CD4-positive, alpha-beta T cell (primary cell): ENCODE measurements around the gene APOM. TPM values are rescaled to one million over a fixed set of nuclear protein-coding genes. Genes with fewer than 3 reads are reported as not detected.

Experiments used
- ATAC-seq: fragments of 200-7000 bp; cut with Tn5 transposase; one replicate; pipeline ENCODE4 v1.10.0; 2022; ENCODE audit warnings: mild to moderate bottlenecking; ENCODE audit not compliant: poor library complexity
- CTCF ChIA-PET: fragments of 350-600 bp; sonication (Branson Sonifier 250); formaldehyde crosslinking; loops from one replicate; lab custom pipeline; 2021; ENCODE audit warnings: antibody characterized with exemption, inconsistent platforms; lab: Charles Lee
- POLR2A ChIA-PET: fragments of 350-600 bp; sonication (Branson Sonifier 250); formaldehyde crosslinking; loops from one replicate; lab custom pipeline; 2021; ENCODE audit warnings: antibody characterized with exemption, inconsistent platforms; lab: Charles Lee
- DNase-seq, 14 experiments: peaks; one replicate each; pipeline ENCODE4 v3.0.0-alpha.2; 2013 to 2020; ENCODE audit warnings: mixed read lengths in 2 of 14
- H3K27ac ChIP-seq, 2 donors: one replicate each; pipeline versions ENCODE4 v1.5.1 to v1.7.0; 2013; ENCODE audit warnings: low read length in 2 of 2, low read depth in 1 of 2, mild to moderate bottlenecking in 1 of 2
- H3K27me3 ChIP-seq, 2 experiments: 1 replicate in 1 of 2; 2 replicates in 1 of 2; pipeline versions ENCODE4 v1.6.1 to v1.7.0; 2013; ENCODE audit warnings: low read length in 2 of 2, control low read depth in 1 of 2, mild to moderate bottlenecking in 1 of 2, moderate library complexity in 1 of 2; ENCODE audit not compliant: insufficient read depth in 2 of 2, control insufficient read depth in 1 of 2
- H3K36me3 ChIP-seq: one replicate; pipeline ENCODE4 v1.6.1; 2013; ENCODE audit warnings: low read length, control low read depth; ENCODE audit not compliant: insufficient read depth
- H3K4me1 ChIP-seq: one replicate; pipeline ENCODE4 v1.6.1; 2013; ENCODE audit warnings: low read length, control low read depth; ENCODE audit not compliant: insufficient read depth
- H3K4me3 ChIP-seq: one replicate; pipeline ENCODE4 v1.5.1; 2013; ENCODE audit warnings: mild to moderate bottlenecking, low read length, moderate library complexity
- H3K9me3 ChIP-seq, 2 experiments: 1 replicate in 1 of 2; 2 replicates in 1 of 2; pipeline versions ENCODE4 v1.6.1 to v1.7.0; 2013; ENCODE audit warnings: low read length in 2 of 2, mild to moderate bottlenecking in 2 of 2, control low read depth in 1 of 2, moderate library complexity in 1 of 2; ENCODE audit not compliant: control insufficient read depth in 1 of 2, insufficient read depth in 1 of 2
- H3K27ac Mint-ChIP-seq: one replicate; pipeline ENCODE4 v1.8.0; 2020; ENCODE audit warnings: mixed read lengths
- H3K27me3 Mint-ChIP-seq: one replicate; pipeline ENCODE4 v1.8.0; 2021; ENCODE audit warnings: mixed read lengths
- H3K36me3 Mint-ChIP-seq: one replicate; pipeline ENCODE4 v1.8.0; 2021; ENCODE audit warnings: low read depth, mixed read lengths
- H3K4me1 Mint-ChIP-seq: one replicate; pipeline ENCODE4 v1.8.0; 2021; ENCODE audit warnings: low read depth, mixed read lengths
- H3K4me3 Mint-ChIP-seq: one replicate; pipeline ENCODE4 v1.8.0; 2020; ENCODE audit warnings: mild to moderate bottlenecking, mixed read lengths
- H3K9me3 Mint-ChIP-seq: one replicate; pipeline ENCODE4 v1.8.0; 2020; ENCODE audit warnings: mixed read lengths
- intact Hi-C, 2 experiments: fragments of 100-400 bp; cut with DNase I in 1 of 2; cut with micrococcal nuclease in 1 of 2; formaldehyde crosslinking; loops; one replicate each; pipeline versions ENCODE4 v1.15.1 to v1.9.0; 2023 to 2025; cut with DNase I, micrococcal nuclease
- total RNA-seq, 174 experiments: library from RNA in 2 of 174; stranded (reverse) in 2 of 174; gene quantifications; one replicate each; pipeline ENCODE4 v1.2.3 and lab custom pipeline; 2021 to 2026
- TF ChIP-seq, protein P1 (sequence below): fragments of 200-600 bp; IDR thresholded peaks from one replicate; pipeline ENCODE4 v1.8.0; 2022; ENCODE audit warnings: antibody characterized with exemption, mild to moderate bottlenecking

Gene APOM
- total RNA-seq, 2 experiments from 2014 or later: 4.2 to 4.6 TPM

DNA sequence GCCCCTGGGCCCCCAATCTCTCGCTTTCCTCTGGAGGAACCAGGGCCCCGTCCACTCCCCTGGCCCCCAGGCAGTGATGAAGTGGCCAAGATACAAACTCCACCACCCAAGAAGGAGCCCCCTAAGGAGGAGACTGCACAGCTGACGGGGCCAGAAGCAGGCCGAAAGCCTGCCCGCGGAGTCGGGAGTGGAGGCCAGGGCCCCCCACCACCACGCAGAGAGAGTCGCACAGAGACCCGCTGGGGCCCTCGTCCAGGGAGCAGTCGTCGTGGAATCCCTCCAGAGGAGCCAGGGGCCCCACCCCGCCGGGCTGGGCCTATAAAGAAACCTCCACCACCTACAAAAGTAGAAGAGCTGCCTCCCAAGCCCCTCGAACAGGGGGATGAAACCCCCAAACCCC, 24.5 kb upstream of the APOM start:
- Mint-ChIP-seq H3K36me3 (peaks cover 99% of the 10 kb centered on the region), H3K9me3 (no peaks in the 10 kb centered on the region), H3K4me1 (no peaks in the 10 kb centered on the region), H3K27me3 (no peaks in the 10 kb centered on the region), H3K27ac (no peak overlapping the region), H3K4me3 (no peak overlapping the region)
- H3K27me3 ChIP-seq: no peaks in the 10 kb centered on the region
- no peak overlapping the region for H3K27ac ChIP-seq
- peaks cover 2% of the 10 kb centered on the region for H3K4me1 ChIP-seq
- TF ChIP-seq, protein P1, sequence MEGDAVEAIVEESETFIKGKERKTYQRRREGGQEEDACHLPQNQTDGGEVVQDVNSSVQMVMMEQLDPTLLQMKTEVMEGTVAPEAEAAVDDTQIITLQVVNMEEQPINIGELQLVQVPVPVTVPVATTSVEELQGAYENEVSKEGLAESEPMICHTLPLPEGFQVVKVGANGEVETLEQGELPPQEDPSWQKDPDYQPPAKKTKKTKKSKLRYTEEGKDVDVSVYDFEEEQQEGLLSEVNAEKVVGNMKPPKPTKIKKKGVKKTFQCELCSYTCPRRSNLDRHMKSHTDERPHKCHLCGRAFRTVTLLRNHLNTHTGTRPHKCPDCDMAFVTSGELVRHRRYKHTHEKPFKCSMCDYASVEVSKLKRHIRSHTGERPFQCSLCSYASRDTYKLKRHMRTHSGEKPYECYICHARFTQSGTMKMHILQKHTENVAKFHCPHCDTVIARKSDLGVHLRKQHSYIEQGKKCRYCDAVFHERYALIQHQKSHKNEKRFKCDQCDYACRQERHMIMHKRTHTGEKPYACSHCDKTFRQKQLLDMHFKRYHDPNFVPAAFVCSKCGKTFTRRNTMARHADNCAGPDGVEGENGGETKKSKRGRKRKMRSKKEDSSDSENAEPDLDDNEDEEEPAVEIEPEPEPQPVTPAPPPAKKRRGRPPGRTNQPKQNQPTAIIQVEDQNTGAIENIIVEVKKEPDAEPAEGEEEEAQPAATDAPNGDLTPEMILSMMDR: no peak
- CTCF ChIA-PET: no interaction called here
- peaks cover 100% of the 10 kb centered on the region for H3K36me3 ChIP-seq
- POLR2A ChIA-PET: no interaction called here
- no peaks in the 10 kb centered on the region for H3K9me3 ChIP-seq
- H3K4me3 ChIP-seq: no peak overlapping the region
- intact Hi-C loops: no loop called here
- DNase-seq (no peak), ATAC-seq (no peak)

DNA sequence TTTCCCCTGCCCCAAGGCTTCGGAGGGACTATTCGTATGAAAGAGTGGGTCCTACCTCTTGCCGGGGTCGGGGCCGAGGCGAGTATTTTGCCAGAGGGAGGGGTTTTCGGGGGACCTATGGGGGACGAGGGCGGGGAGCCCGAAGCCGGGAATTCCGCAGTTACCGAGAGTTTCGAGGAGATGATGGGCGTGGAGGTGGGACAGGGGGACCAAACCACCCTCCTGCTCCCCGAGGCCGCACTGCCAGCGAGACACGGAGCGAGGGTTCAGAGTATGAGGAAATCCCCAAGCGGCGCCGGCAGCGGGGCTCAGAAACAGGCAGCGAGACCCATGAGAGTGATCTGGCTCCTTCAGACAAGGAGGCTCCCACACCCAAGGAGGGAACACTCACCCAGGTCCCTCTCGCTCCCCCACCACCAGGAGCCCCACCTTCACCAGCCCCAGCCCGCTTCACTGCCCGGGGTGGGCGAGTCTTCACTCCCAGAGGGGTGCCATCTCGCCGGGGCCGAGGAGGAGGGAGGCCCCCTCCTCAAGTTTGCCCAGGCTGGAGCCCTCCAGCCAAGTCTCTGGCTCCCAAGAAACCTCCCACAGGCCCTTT, 23.9 kb upstream of the APOM start:
- H3K4me1 ChIP-seq: peaks cover 2% of the 10 kb centered on the region
- TF ChIP-seq, protein P1: no peak
- H3K36me3 Mint-ChIP-seq: peaks cover 99% of the 10 kb centered on the region
- H3K27ac ChIP-seq: no peak overlapping the region
- H3K4me1 Mint-ChIP-seq: no peaks in the 10 kb centered on the region
- no peaks in the 10 kb centered on the region for H3K9me3 ChIP-seq
- no peaks in the 10 kb centered on the region for H3K9me3 Mint-ChIP-seq
- no peaks in the 10 kb centered on the region for H3K27me3 Mint-ChIP-seq
- peaks cover 100% of the 10 kb centered on the region for H3K36me3 ChIP-seq
- ChIA-PET CTCF (no interaction called here), POLR2A (no interaction called here)
- H3K27ac Mint-ChIP-seq: no peak overlapping the region
- no peaks in the 10 kb centered on the region for H3K27me3 ChIP-seq
- no peak overlapping the region for H3K4me3 ChIP-seq
- DNase-seq (no peak), ATAC-seq (peak; percentile 30)
- intact Hi-C loops: no loop called here
- H3K4me3 Mint-ChIP-seq: no peak overlapping the region

DNA sequence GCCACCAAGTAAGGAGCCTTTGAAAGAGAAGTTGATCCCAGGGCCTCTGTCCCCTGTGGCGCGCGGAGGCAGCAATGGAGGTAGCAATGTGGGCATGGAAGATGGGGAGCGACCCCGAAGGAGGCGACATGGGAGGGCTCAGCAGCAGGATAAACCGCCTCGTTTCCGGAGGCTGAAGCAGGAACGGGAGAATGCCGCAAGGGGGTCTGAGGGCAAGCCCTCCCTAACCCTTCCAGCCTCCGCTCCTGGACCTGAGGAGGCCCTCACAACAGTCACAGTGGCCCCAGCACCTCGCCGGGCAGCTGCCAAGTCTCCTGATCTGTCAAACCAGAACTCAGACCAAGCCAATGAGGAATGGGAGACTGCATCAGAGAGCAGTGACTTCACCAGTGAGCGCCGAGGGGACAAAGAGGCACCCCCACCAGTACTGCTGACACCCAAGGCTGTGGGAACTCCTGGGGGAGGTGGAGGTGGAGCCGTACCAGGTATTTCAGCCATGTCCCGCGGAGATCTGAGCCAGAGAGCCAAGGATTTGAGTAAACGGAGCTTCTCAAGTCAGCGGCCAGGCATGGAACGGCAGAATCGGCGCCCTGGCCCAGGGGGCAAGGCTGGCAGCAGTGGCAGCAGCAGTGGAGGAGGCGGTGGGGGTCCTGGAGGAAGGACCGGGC, 23.3 kb upstream of the APOM start:
- Mint-ChIP-seq H3K4me1 (no peaks in the 10 kb centered on the region), H3K27ac (no peak overlapping the region), H3K36me3 (peaks cover 99% of the 10 kb centered on the region), H3K27me3 (no peaks in the 10 kb centered on the region), H3K9me3 (no peaks in the 10 kb centered on the region), H3K4me3 (no peak overlapping the region)
- no peak for ATAC-seq
- ChIA-PET POLR2A (no interaction called here), CTCF (no interaction called here)
- peaks cover 100% of the 10 kb centered on the region for H3K36me3 ChIP-seq
- intact Hi-C loops: no loop called here
- no peak overlapping the region for H3K27ac ChIP-seq
- TF ChIP-seq, protein P1: no peak
- no peaks in the 10 kb centered on the region for H3K9me3 ChIP-seq
- H3K4me1 ChIP-seq: peaks cover 2% of the 10 kb centered on the region
- DNase-seq: no peak
- no peaks in the 10 kb centered on the region for H3K27me3 ChIP-seq
- H3K4me3 ChIP-seq: no peak overlapping the region
